ENCODE results near the gene ROR1.

The ROR1 gene

DNA sequence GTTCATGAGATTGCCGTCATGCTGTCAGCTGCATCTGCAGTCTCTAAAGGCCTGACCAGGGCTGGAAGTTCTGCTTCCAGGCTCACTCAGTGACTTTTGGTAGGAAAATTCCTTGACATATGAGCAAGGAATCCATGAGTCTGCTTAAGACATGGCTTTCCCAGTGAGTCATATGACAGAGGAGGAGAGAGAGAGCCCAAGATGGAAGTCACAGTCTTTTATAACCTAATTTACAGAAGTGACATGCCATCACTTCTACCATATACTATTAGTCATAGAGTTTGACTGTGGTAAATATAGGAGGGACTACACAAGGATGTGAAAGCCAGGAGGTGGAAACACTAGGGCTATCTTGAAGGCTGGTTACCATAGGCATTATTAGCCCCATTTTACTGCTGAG, 115.2 kb downstream of the ROR1 start:
- no peak for DNase-seq

DNA sequence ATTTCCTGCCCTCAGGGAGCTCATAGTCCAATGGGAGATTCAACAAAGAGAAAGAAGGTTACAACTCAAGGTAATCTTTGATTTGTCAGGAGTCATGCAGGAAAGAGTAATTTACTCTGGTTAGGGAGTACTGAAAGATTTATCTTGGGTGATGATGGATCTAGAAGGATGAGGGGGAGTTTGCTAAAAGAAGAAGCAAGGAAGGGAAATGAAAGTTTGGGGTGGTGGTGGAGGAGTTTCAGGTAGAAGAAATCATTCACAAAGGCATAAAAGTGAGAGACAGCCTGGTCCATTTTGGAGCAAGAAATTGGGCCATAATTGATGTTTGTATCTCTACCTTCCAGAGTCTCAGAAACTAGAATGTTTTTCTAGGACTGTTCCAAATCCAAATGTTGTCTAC, 116.7 kb downstream of the ROR1 start:
- DNase-seq, result no peak

- DNase-seq, result no peak
Observed at GRCh38 chr1:63891060-63891690, 117.4 kb downstream of the ROR1 start.

DNA sequence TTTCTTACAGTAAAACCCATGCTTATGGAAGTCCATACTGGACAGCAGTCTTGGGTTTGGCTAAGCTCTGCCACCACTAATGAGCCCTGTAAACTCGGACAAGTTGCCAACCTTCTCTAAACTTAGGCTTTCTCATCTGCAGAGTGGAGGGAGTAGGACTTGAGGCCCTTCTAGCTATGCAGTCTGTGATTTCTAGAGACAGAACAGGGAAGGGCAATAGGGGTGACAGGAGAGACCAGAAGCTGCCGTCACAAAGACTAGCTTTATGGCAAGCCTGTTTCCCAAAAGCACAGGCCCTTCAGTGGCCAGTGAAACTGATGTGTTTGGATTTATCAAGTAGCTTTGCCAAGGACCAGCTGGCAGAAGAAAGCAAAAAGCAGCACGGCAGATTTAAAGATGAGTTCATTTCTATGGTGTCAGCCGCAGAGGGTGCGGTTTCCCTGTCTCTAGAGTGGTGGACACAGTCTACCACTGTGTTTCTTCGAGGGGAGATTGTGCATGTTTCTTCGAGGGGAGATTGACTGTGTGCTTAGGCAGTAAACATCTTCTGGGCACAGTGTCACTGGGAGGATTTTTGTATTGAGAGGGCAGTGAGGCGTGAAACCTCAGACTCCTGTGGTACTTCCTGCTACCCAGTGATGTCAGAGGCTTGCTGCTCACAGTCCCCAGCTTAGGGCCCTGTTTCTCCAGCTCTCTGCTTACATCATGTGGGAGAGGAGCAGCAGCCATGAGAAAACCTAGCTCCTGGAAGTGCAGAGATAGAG, 119.0 kb downstream of the ROR1 start:
- DNase-seq, result no peak

- no peak for DNase-seq
Observed at GRCh38 chr1:63893976-63894375, 120.2 kb downstream of the ROR1 start.

- no peak for DNase-seq
Observed at GRCh38 chr1:63894627-63895265, 120.9 kb downstream of the ROR1 start.

DNA sequence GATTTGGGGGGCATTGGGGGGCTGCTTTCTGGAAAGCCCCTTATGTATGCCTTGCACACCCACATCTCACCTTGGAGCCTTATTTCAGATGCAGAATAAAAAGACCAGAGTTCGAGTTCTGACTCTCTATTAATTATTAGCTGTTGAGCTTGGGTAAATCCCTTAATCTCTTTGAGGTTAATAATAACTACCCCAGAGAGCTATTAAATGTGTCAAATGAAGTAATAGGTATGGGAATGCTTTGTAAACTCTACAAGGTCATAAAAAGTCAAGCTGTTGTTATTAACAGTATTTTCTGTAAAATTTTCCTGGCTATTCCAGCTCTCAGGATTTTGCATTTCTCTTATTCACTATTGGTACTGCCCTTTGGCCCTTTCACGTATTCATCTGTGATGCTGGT, 122.9 kb downstream of the ROR1 start:
- DNase-seq, result no peak

- DNase-seq, result no peak
Observed at GRCh38 chr1:63898428-63899196, 124.8 kb downstream of the ROR1 start.

DNA sequence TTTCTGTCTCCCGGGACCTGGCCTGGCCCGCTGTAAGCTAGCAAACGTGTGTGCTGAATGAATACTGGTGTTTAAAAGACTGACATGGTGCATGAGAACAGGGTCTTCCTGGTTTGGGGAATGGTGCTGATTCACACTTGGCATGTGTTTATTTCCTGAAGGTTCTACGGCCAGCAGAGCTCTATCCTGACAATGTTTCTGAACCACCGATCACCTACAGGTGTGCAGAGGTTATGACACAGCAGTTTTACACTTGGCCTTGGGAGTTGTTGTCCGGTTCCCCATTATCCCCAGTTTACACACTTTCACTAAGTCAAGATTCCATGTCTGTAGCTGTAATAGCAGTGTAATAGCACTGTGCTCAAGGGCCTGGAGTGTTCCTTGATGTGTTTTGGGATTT, 127.3 kb downstream of the ROR1 start:
- no peak for DNase-seq

DNA sequence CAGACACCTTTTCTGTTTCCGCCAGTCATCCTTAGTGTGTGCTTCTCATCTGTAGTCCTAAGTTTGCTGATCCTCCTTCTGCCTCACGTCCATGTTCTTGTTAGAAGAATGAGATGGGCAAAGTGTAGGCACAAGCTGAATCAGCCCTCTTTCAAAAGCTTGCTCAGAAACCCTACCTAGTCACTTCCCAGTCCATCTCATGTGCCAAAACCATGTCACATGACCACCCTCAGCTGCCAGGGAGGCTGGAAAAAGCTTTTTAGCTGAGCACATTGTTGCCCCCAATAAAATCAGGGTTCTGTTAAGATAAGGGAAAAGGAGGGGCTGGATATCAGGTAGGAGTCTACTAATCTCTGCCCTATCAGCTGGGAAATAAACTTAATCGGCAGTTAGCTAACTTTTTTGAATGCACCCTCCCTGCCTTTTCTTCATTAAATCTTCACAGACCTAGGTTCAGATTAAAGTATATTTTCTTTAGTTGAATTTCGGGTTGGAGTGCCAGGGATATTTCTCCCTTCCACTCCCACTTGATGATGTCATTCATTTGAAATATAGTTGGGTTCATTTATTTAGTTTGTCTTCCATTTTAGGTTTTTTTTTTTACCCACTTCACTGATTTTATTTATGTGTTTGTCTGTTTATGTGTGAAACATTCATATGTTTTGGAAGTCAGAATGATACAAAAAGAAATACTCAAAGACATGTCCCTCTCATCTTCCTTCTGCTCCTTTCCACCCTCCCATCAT, 129.2 kb downstream of the ROR1 start:
- no peak for DNase-seq

DNA sequence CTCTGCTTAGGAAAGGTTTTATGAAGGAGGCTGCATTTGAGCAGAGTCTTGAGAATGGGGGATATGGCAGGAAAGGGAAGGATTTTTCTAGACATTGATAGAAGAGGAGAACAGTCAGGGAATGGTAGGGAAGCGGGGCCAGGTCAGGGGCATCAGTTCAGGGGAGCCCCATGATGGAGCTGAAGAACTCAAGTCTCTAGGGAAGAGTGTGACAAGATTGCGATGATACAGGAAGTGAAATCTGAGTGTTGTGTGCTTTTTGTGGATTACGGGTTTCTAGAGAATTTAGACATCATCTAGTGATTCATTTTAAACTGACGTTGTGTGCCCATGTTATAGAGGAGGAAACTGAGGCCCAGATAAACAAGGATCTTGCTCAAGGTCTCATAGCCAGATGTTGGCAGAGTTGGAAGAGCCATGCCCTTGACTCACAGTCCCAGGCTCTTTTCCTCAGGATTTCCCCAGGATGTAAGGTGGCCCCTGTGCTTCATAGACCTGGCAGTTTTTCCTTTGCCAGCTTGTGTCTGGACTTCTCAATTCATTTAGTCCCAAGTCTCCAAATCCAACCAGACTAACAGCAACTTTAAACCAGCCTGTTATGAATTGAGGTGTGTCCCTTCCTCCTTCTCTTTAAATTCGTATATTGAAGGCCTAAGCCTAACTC, 130.3 kb downstream of the ROR1 start:
- DNase-seq, result no peak

GRCh38 chr1:63904826-63905225, 131.0 kb downstream of the ROR1 start:
- DNase-seq, result no peak

DNA sequence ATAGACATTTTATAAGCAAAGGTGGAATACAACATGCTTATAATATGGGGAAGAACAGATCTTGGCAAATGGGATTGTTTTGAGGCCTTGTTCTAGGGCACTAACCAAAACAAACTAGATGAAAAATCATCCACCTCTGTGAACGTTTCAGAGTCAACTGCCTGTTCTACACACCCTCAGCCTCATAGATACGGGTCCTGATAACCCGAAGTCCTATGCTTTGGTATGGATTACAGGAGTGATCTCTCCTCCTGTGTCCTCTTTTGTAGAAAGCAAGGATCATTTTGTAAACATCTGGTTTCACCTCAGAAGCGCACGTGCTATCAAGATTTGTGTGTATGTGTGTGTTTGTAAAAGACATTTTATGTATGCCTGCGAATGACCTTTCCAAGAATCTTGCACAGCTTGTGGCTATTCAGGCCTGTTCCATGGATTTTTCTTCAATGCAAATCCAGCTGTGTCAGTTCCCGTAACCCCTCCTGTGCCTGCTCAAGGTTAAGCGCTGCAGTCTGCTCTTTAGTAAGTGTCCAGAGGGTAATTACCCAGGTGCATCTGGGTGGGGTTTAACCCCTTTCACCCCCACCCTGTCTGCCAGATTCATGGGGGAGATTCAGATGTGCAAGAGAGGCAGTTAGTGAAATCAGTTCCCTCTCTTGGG, 132.4 kb downstream of the ROR1 start:
- DNase-seq, result no peak

DNA sequence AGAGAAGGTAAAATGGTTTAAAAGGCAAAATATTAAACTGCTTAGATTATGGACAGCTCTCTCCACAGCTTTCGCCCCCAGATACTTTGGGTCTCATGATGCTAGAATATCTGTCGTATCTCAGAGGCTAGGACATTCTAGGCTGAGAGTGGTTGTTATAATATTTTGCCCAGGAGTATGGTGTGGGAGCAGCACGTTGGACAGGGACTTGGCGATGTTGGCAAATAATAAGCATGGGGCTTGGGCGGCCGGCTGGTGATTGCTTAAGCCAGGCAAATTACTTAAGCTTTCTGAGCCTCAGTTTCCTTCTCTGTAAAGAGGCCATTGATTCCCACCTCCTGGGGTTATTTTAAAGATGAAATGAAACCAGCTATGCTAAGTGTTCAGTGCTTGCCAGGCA, 133.2 kb downstream of the ROR1 start:
- no peak for DNase-seq

GRCh38 chr1:63908016-63908415, 134.2 kb downstream of the ROR1 start:
- DNase-seq, result no peak

DNA sequence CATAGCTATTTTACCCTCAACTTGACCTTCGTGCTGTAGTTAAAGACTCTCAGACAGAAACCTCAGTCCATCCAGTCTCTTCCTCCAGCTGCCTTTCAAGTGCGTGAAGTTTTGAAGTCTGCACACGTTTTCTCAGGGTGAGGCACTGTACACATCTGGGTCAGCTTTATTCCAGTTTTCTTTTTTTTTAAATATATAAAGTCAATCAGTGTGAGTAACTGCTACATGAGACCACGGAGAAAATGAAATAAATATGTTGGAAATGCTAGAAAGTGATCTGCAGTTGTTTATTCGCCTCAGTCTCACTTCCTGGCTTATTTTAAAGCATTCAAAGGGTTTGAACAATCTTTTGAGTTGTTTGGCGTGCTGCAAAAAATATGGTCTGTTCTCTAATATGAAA, 135.7 kb downstream of the ROR1 start:
- no peak for DNase-seq

DNA sequence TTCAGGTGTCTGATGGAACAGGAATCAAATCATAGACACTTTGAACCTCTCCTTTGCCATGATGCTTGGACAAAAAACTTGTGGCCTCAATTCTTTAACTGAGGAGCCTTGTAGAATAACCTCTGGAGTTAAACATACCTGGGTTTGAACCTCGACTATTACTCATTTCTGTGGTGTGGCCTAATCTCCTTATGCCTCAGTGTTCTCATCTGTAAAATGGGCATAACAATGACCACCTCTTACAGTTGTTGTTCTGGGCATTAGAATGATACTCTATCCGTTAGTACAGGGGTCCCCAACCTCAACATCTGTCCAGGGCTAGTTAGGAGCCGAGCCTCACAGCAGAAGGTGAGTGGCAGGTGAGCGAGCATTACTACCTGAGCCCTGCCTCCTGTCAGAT, 137.2 kb downstream of the ROR1 start:
- no peak for DNase-seq

DNA sequence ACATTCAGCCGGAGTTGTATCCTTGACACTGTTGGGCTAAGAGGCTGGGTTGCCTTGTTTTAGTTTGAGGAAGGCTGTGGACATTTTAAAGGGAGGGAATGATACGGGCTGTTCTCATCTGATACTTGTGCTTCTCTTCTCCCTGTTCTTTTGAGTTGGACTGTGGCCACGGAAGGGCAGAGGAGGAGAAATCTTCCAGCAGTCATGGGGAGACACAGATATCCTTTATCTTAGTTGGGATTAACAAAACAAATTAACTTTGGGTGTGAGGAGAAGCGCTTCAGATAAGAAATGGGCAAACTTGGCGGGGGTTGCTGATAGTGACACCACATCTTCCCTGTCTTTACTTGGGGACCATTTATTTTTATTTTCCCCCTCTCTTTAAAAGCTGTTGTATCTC, 138.8 kb downstream of the ROR1 start:
- no peak for DNase-seq

- no peak for DNase-seq
Observed at GRCh38 chr1:63913533-63913932, 139.7 kb downstream of the ROR1 start.

- no peak for DNase-seq
Observed at GRCh38 chr1:63914241-63914640, 140.4 kb downstream of the ROR1 start.

- DNase-seq, result no peak
Observed at GRCh38 chr1:63914706-63915105, 140.9 kb downstream of the ROR1 start.

DNA sequence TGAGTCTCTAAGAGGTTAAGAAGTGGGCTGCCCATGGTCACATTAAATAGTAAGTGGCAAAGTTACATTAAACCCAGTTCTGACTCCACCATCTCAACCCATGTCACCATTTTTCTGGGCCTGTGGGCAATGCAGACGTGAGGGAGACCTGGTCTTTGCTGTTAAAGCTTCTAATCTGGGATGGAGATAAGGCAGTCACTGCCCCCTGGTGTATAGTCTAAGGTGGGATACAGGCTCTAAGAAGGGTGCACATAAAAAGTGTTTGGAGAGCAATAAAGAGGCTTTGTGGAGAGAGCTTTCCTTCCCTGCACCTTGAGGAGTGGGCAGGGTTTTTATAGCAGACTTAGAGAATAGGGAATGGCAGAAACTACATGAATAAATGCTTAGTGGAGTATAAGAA, 141.3 kb downstream of the ROR1 start:
- DNase-seq, result no peak
